PC-3 (cell line): ENCODE results near the gene CHRDL2. TPM values are rescaled to one million over a fixed set of nuclear protein-coding genes. Genes with fewer than 3 reads are reported as not detected.

Experiments
- ATAC-seq: fragments of 200-7000 bp; cut with Tn5 transposase; 2 replicates; pipeline ENCODE4 v1.9.1; 2020; ENCODE audit warnings: mild to moderate bottlenecking, moderate library complexity
- BruUV-seq: library from RNA; stranded (reverse); fragments of 400-500 nt; replicated peaks from 2 replicates; lab custom pipeline; 2021; lab: Mats Ljungman, UMichigan
- CTCF ChIA-PET: fragments of 300-600 bp; sonication (Branson Sonifier 250); formaldehyde crosslinking; loops from one replicate; lab custom pipeline; 2022; ENCODE audit warnings: antibody characterized with exemption; lab: Charles Lee
- POLR2A ChIA-PET: fragments of 300-600 bp; sonication (Branson Sonifier 250); formaldehyde crosslinking; loops from one replicate; lab custom pipeline; 2022; ENCODE audit warnings: antibody characterized with exemption; ENCODE audit not compliant: unreplicated experiment; lab: Charles Lee
- DNase-seq: peaks from one replicate; pipeline ENCODE4 v3.0.0-alpha.2; 2015
- H2AFZ ChIP-seq: fragments of 300-600 bp; sonication (generic); 2 replicates; pipeline ENCODE4 v1.6.0; 2016; ENCODE audit warnings: antibody characterized with exemption, low read length
- H3F3A ChIP-seq: fragments of 300-600 bp; sonication (generic); one replicate; pipeline ENCODE4 v1.6.0; 2017; ENCODE audit warnings: antibody characterized with exemption, low read length, control low read depth, mild to moderate bottlenecking; ENCODE audit not compliant: unreplicated experiment
- H3K27ac ChIP-seq: fragments of 300-600 bp; sonication (generic); 2 replicates; pipeline ENCODE4 v1.5.1; 2016; ENCODE audit warnings: mild to moderate bottlenecking, low read length
- H3K27me3 ChIP-seq: fragments of 300-600 bp; sonication (generic); 2 replicates; pipeline ENCODE4 v1.6.1; 2016; ENCODE audit warnings: low read length, mixed read lengths
- H3K36me3 ChIP-seq: fragments of 300-600 bp; sonication (generic); 2 replicates; pipeline ENCODE4 v1.6.1; 2016; ENCODE audit warnings: low read depth, mixed run types, low read length, mixed read lengths
- H3K4me1 ChIP-seq: fragments of 300-600 bp; sonication (generic); 2 replicates; pipeline ENCODE4 v1.5.1; 2016; ENCODE audit warnings: low read length; ENCODE audit not compliant: insufficient read depth
- H3K4me2 ChIP-seq: fragments of 300-600 bp; sonication (generic); 2 replicates; pipeline ENCODE4 v1.6.0; 2016; ENCODE audit warnings: low read length
- H3K4me3 ChIP-seq: fragments of 300-600 bp; sonication (generic); 2 replicates; pipeline ENCODE4 v1.5.1; 2016; ENCODE audit warnings: mild to moderate bottlenecking, low read length, mixed read lengths
- H3K79me2 ChIP-seq: fragments of 300-600 bp; sonication (generic); 2 replicates; pipeline ENCODE4 v1.6.1; 2017; ENCODE audit warnings: low read length, mixed read lengths
- H3K9ac ChIP-seq: fragments of 300-600 bp; sonication (generic); 2 replicates; pipeline ENCODE4 v1.6.0; 2016; ENCODE audit warnings: mild to moderate bottlenecking, low read length
- H3K9me2 ChIP-seq: fragments of 300-600 bp; sonication (generic); replicated peaks from 2 replicates; pipeline ENCODE4 v1.6.1; 2016; ENCODE audit warnings: mixed run types, low read length, mixed read lengths
- H3K9me3 ChIP-seq: fragments of 300-600 bp; sonication (generic); 2 replicates; pipeline ENCODE4 v1.6.1; 2016; ENCODE audit warnings: low read length, mixed read lengths
- H4K20me1 ChIP-seq: fragments of 300-600 bp; sonication (generic); 2 replicates; pipeline ENCODE4 v1.6.1; 2016; ENCODE audit warnings: low read length, mixed read lengths
- CTCF ChIP-seq: fragments of 300-600 bp; sonication (generic); conservative IDR thresholded peaks from 2 replicates; pipeline ENCODE4 v1.5.1; 2017; ENCODE audit warnings: antibody characterized with exemption, low read depth, mild to moderate bottlenecking, low read length
- EZH2 ChIP-seq: fragments of 300-600 bp; sonication (generic); IDR thresholded peaks from one replicate; pipeline ENCODE4 v1.6.1; 2017; ENCODE audit warnings: antibody characterized with exemption, mild to moderate bottlenecking, low read length; ENCODE audit not compliant: unreplicated experiment
- EZH2phosphoT487 ChIP-seq: fragments of 300-600 bp; sonication (generic); IDR thresholded peaks from 2 replicates; pipeline ENCODE4 v1.6.1; 2018; ENCODE audit warnings: mild to moderate bottlenecking, antibody characterized with exemption, low read length, borderline replicate concordance
- intact Hi-C: fragments of 100-400 bp; cut with micrococcal nuclease; formaldehyde crosslinking; loops from 2 replicates; pipeline ENCODE4 v1.9.0; 2023
- total RNA-seq: library from RNA; depleted of rRNA; stranded (reverse); fragments of >200 nt; gene quantifications from 2 replicates; pipeline ENCODE4 v1.2.3, GENCODE V29; 2014

Gene CHRDL2
- total RNA-seq, 1 experiment from 2014 or later, result not detected

- no peaks in the 10 kb centered on the region for H3K36me3 ChIP-seq
- H3K79me2 ChIP-seq, result no peaks in the 10 kb centered on the region
- intact Hi-C loops, result loop anchor here (5.0 kb wide), 1 partner anchor 117 kb away; no protein-coding TSS in a partner anchor
- no peak overlapping the region for H2AFZ ChIP-seq
- H3K27ac ChIP-seq, result no peak overlapping the region
- no peak for ATAC-seq
- H3K9me3 ChIP-seq, result no peaks in the 10 kb centered on the region
- H3K27me3 ChIP-seq, result peaks cover 43% of the 10 kb centered on the region
- no peak overlapping the region for H3K4me3 ChIP-seq
- DNase-seq, result no peak
- ChIA-PET CTCF (no interaction called here), POLR2A (no interaction called here)
- BruUV-seq, result no TSS peak
- TF ChIP-seq EZH2phosphoT487 (no peak), CTCF (no peak), EZH2 (no peak)
- H4K20me1 ChIP-seq, result no peaks in the 10 kb centered on the region
- H3K4me1 ChIP-seq, result no peaks in the 10 kb centered on the region
- no peaks in the 10 kb centered on the region for H3F3A ChIP-seq
- H3K4me2 ChIP-seq, result no peak overlapping the region
- no peaks in the 10 kb centered on the region for H3K9me2 ChIP-seq
- no peak overlapping the region for H3K9ac ChIP-seq
These were observed 1.8 kb downstream of the CHRDL2 start for GRCh38 chr11:74729397-74729796.

GRCh38 chr11:74726547-74727182 lies 4.6 kb downstream of the CHRDL2 start:
- Histone ChIP-seq H3K4me1 (no peaks in the 10 kb centered on the region), H2AFZ (no peak overlapping the region), H3K4me3 (no peak overlapping the region), H3K9me2 (no peaks in the 10 kb centered on the region), H3K36me3 (no peaks in the 10 kb centered on the region), H3K79me2 (no peaks in the 10 kb centered on the region), H4K20me1 (no peaks in the 10 kb centered on the region), H3F3A (no peaks in the 10 kb centered on the region), H3K4me2 (no peak overlapping the region), H3K9ac (no peak overlapping the region), H3K27me3 (peaks cover 34% of the 10 kb centered on the region), H3K27ac (no peak overlapping the region), H3K9me3 (no peaks in the 10 kb centered on the region)
- POLR2A ChIA-PET, result interaction anchor here (0.6 kb wide), 1 partner anchor 115 kb away, joined by 3 read pairs; no protein-coding TSS in a partner anchor
- intact Hi-C loops, result loop anchor here (1.0 to 5.0 kb wide), 3 partner anchors 24 to 114 kb away; no protein-coding TSS in a partner anchor
- BruUV-seq, result no TSS peak
- DNase-seq (peak; percentile 87), ATAC-seq (peak; percentile 99)
- no peak for TF ChIP-seq EZH2phosphoT487
- TF ChIP-seq CTCF, result peak; percentile 96
- TF ChIP-seq EZH2, result no peak
- CTCF ChIA-PET, result interaction anchor here (0.5 to 2.2 kb wide), 7 partner anchors 13 to 114 kb away, joined by 3 to 28 read pairs (median 6); no protein-coding TSS in a partner anchor

- no peaks in the 10 kb centered on the region for H3K9me3 ChIP-seq
- no TSS peak for BruUV-seq
These were observed 5.5 kb downstream of the CHRDL2 start for GRCh38 chr11:74725701-74726100.

More at GRCh38 chr11:74725701-74726100, 5.5 kb downstream of the CHRDL2 start:
- Histone ChIP-seq H2AFZ (no peak overlapping the region), H3K79me2 (no peaks in the 10 kb centered on the region), H3F3A (no peaks in the 10 kb centered on the region), H3K4me2 (no peak overlapping the region), H3K4me1 (no peaks in the 10 kb centered on the region), H4K20me1 (no peaks in the 10 kb centered on the region), H3K36me3 (no peaks in the 10 kb centered on the region), H3K4me3 (no peak overlapping the region), H3K9ac (no peak overlapping the region), H3K27me3 (peaks cover 27% of the 10 kb centered on the region), H3K27ac (no peak overlapping the region), H3K9me2 (no peaks in the 10 kb centered on the region)
- ChIA-PET POLR2A (no interaction called here), CTCF (interaction anchor here (1.1 to 2.2 kb wide), 4 partner anchors 14 to 89 kb away, joined by 6 to 28 read pairs (median 7); no protein-coding TSS in a partner anchor)
- ATAC-seq (no peak), DNase-seq (no peak)
- TF ChIP-seq CTCF, result no peak
- no peak for TF ChIP-seq EZH2
- no peak for TF ChIP-seq EZH2phosphoT487
- intact Hi-C loops, result loop anchor here (1.0 to 5.0 kb wide), 3 partner anchors 23 to 113 kb away; no protein-coding TSS in a partner anchor
